ENCODE measurements around the gene MS4A1.

DNA sequence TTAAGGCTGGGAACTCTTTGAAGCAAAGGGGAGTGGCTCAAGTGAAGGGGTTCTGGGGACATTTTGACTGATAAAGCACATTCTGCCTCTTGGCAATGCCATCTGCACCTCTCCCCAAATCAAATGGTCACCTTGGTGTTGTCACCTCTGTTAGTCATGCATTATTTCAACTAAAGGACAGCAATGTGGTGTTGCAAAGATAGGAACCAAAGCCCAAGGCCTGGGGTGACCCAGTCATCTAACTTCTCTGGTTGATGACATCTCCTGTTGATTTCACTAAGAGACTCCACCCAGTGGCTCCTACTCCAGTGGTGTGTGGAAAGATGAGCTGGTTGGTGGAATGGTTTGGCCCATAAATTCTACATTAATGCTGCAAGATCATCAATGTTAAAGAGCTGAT is 7.8 kb upstream of the MS4A1 start:
- TF ChIP-seq POLR2AphosphoS5 (IDR thresholded peaks at IDR 0.05; ENCODE audit: low read depth, low read length): no peak
- TF ChIP-seq, protein P1, sequence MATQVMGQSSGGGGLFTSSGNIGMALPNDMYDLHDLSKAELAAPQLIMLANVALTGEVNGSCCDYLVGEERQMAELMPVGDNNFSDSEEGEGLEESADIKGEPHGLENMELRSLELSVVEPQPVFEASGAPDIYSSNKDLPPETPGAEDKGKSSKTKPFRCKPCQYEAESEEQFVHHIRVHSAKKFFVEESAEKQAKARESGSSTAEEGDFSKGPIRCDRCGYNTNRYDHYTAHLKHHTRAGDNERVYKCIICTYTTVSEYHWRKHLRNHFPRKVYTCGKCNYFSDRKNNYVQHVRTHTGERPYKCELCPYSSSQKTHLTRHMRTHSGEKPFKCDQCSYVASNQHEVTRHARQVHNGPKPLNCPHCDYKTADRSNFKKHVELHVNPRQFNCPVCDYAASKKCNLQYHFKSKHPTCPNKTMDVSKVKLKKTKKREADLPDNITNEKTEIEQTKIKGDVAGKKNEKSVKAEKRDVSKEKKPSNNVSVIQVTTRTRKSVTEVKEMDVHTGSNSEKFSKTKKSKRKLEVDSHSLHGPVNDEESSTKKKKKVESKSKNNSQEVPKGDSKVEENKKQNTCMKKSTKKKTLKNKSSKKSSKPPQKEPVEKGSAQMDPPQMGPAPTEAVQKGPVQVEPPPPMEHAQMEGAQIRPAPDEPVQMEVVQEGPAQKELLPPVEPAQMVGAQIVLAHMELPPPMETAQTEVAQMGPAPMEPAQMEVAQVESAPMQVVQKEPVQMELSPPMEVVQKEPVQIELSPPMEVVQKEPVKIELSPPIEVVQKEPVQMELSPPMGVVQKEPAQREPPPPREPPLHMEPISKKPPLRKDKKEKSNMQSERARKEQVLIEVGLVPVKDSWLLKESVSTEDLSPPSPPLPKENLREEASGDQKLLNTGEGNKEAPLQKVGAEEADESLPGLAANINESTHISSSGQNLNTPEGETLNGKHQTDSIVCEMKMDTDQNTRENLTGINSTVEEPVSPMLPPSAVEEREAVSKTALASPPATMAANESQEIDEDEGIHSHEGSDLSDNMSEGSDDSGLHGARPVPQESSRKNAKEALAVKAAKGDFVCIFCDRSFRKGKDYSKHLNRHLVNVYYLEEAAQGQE (IDR thresholded peaks at IDR 0.05; ENCODE audit: insufficient read depth in 1 of 2, low read depth in 2 of 2, low read length in 2 of 2): no peak
